ENCODE measurements around the gene TENM3.

The TENM3 gene

DNA sequence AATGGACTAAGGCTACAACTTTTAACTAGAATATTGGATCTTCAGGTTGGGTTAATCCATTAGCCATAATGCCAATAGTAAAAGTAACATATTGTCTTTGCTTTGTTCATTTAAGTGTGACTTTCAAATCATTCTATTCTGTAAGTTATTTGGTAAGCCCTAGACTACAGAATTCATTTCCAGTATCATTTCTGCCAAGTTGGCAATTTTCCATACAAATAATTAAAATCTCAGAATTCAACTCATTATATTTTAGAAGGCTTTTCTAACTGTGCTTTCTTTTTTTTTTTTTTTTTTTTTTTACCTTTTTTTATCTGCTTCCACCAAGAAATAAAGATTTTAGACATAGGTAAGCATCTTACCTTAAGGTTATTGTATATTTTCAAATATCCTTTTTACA is 500.6 kb downstream of the TENM3 start:
- Histone ChIP-seq H3K4me3 (ENCODE audit: low read depth, low read length, poor library complexity, severe bottlenecking) (no peak overlapping the region), H2AFZ (ENCODE audit: low read length) (no peak overlapping the region), H3K4me2 (ENCODE audit: low read length) (no peak overlapping the region), H3K4me1 (ENCODE audit: insufficient read depth, low read length, severe bottlenecking) (no peaks in the 10 kb centered on the region), H3K27me3 (ENCODE audit: insufficient read depth, low read length) (no peaks in the 10 kb centered on the region; the same call in 1 of the 2 replicates), H3K9ac (ENCODE audit: low read length) (no peak overlapping the region), H4K20me1 (ENCODE audit: insufficient read depth, low read length) (no peaks in the 10 kb centered on the region), H3K36me3 (ENCODE audit: insufficient read depth, low read length) (no peaks in the 10 kb centered on the region), H3F3A (ENCODE audit: insufficient read depth, low read length) (no peaks in the 10 kb centered on the region), H3K9me3 (ENCODE audit: low read length) (no peaks in the 10 kb centered on the region), H3K27ac (ENCODE audit: low read depth, low read length, poor library complexity, severe bottlenecking) (no peak overlapping the region), H3K9me2 (ENCODE audit: low read depth, low read length) (no peaks in the 10 kb centered on the region), H3K79me2 (ENCODE audit: insufficient read depth, low read length) (no peaks in the 10 kb centered on the region)
- TF ChIP-seq CTCF (IDR thresholded peaks at IDR 0.05; ENCODE audit: low read length), result no peak
- no peak for TF ChIP-seq EZH2 (IDR thresholded peaks at IDR 0.05; ENCODE audit: borderline replicate concordance, low read length)

GRCh38 chr4:182745237-182745636 is 502.0 kb downstream of the TENM3 start:
- Histone ChIP-seq H3K4me1 (ENCODE audit: insufficient read depth, low read length, severe bottlenecking) (no peaks in the 10 kb centered on the region), H3F3A (ENCODE audit: insufficient read depth, low read length) (no peaks in the 10 kb centered on the region), H3K27ac (ENCODE audit: low read depth, low read length, poor library complexity, severe bottlenecking) (no peak overlapping the region), H3K4me2 (ENCODE audit: low read length) (no peak overlapping the region), H3K9me3 (ENCODE audit: low read length) (no peaks in the 10 kb centered on the region), H3K4me3 (ENCODE audit: low read depth, low read length, poor library complexity, severe bottlenecking) (no peak overlapping the region), H3K36me3 (ENCODE audit: insufficient read depth, low read length) (no peaks in the 10 kb centered on the region), H3K79me2 (ENCODE audit: insufficient read depth, low read length) (no peaks in the 10 kb centered on the region), H4K20me1 (ENCODE audit: insufficient read depth, low read length) (no peaks in the 10 kb centered on the region), H3K9ac (ENCODE audit: low read length) (no peak overlapping the region), H2AFZ (ENCODE audit: low read length) (no peak overlapping the region), H3K27me3 (ENCODE audit: insufficient read depth, low read length) (no peaks in the 10 kb centered on the region; the same call in 1 of the 2 replicates), H3K9me2 (ENCODE audit: low read depth, low read length) (no peaks in the 10 kb centered on the region)
- TF ChIP-seq CTCF (IDR thresholded peaks at IDR 0.05; ENCODE audit: low read length) (no peak), EZH2 (IDR thresholded peaks at IDR 0.05; ENCODE audit: borderline replicate concordance, low read length) (no peak)

GRCh38 chr4:182746876-182747275 is 503.7 kb downstream of the TENM3 start:
- H3K79me2 ChIP-seq (ENCODE audit: insufficient read depth, low read length), result no peaks in the 10 kb centered on the region
- no peak overlapping the region for H3K4me2 ChIP-seq (ENCODE audit: low read length)
- TF ChIP-seq CTCF (IDR thresholded peaks at IDR 0.05; ENCODE audit: low read length) (no peak), EZH2 (IDR thresholded peaks at IDR 0.05; ENCODE audit: borderline replicate concordance, low read length) (no peak)
- no peaks in the 10 kb centered on the region; the same call in 1 of the 2 replicates for H3K27me3 ChIP-seq (ENCODE audit: insufficient read depth, low read length)
- no peaks in the 10 kb centered on the region for H3K9me3 ChIP-seq (ENCODE audit: low read length)
- H3K9me2 ChIP-seq (ENCODE audit: low read depth, low read length), result no peaks in the 10 kb centered on the region
- no peaks in the 10 kb centered on the region for H4K20me1 ChIP-seq (ENCODE audit: insufficient read depth, low read length)
- H3K27ac ChIP-seq (ENCODE audit: low read depth, low read length, poor library complexity, severe bottlenecking), result no peak overlapping the region
- H3K4me1 ChIP-seq (ENCODE audit: insufficient read depth, low read length, severe bottlenecking), result no peaks in the 10 kb centered on the region
- no peaks in the 10 kb centered on the region for H3F3A ChIP-seq (ENCODE audit: insufficient read depth, low read length)
- no peak overlapping the region for H3K9ac ChIP-seq (ENCODE audit: low read length)
- no peak overlapping the region for H3K4me3 ChIP-seq (ENCODE audit: low read depth, low read length, poor library complexity, severe bottlenecking)
- no peak overlapping the region for H2AFZ ChIP-seq (ENCODE audit: low read length)
- no peaks in the 10 kb centered on the region for H3K36me3 ChIP-seq (ENCODE audit: insufficient read depth, low read length)
